ENCODE results near the gene FUT6. TPM values are rescaled to one million over a fixed set of nuclear protein-coding genes. Genes with fewer than 3 reads are reported as not detected.

FUT6 gene
- total RNA-seq, 2 experiments from 2014 or later, result not detected

DNA sequence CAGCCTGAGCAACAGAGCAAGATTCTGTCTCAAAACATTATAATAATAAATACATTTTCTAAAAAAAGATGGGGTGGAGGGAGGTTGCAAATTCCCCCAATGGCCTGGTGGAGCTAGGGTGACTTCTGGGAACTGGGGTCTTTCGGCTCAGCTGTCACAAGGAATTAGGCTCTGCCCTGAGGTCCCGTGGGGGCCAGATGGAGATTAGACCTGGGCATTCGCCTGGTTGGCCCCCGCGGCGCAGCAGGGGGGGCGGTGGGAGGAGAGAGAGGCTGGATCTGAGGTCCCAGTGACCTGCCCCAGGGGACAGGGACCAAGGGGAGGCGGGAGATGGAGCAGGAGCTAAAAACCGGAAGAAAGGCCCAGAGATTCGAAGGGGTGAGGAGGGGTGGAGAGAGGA is 14.8 kb downstream of the FUT6 start:
- no peak for ATAC-seq
- Mint-ChIP-seq H3K27ac (no peak overlapping the region), H3K4me3 (no peak overlapping the region), H3K27me3 (no peaks in the 10 kb centered on the region), H3K4me1 (ENCODE audit: low read depth) (peaks cover 7% of the 10 kb centered on the region), H3K36me3 (ENCODE audit: low read depth) (no peaks in the 10 kb centered on the region), H3K9me3 (no peaks in the 10 kb centered on the region)
- ChIA-PET POLR2A (interaction anchor here (0.9 kb wide), 1 partner anchor 11 kb away, joined by 3 read pairs; no protein-coding TSS in a partner anchor), CTCF (interaction anchor here (1.4 kb wide), 1 partner anchor 21 kb away, joined by 6 read pairs; no protein-coding TSS in a partner anchor)
- intact Hi-C loops (cut with micrococcal nuclease), result no loop called here
- TF ChIP-seq CTCF (IDR thresholded peaks at IDR 0.05), result no peak
- no peak for DNase-seq

DNA sequence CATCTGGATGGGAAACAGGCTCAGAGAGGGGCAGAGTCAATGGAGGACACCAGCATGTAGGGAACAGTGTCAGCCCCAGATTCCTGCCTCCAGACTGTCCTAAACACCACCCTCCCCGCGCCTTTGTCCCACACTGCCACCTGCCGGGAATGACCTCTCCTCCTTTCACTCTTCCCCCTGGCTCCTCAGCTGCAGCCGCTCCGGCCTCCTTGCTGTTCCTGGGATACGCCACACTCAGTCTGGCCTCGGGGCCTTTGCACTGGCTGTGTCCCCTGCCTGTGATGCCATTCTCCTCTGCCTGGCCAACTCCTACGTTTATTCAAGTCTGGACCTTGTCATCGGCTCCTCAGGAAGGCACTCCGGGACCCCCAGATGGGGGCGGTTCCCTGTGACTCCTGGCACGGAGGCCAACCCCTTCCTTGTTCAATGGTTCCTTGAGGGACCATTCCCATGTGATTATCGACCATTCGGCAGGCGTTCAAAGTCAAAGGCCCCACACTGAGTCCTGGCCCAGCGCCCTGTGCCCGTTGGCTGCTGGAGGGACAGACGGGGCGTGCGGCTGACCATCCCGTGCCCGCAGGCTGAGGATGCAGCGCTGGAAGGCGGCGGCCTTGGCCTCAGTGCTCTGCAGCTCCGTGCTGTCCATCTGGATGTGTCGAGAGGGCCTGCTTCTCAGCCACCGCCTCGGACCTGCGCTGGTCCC is 15.8 kb downstream of the FUT6 start:
- Mint-ChIP-seq H3K9me3 (no peaks in the 10 kb centered on the region), H3K27me3 (no peaks in the 10 kb centered on the region), H3K4me3 (no peak overlapping the region), H3K4me1 (ENCODE audit: low read depth) (peaks cover 5% of the 10 kb centered on the region), H3K36me3 (ENCODE audit: low read depth) (no peaks in the 10 kb centered on the region), H3K27ac (no peak overlapping the region)
- intact Hi-C loops (cut with micrococcal nuclease), result no loop called here
- ATAC-seq (no peak), DNase-seq (no peak)
- ChIA-PET CTCF (interaction anchor here (1.4 to 1.6 kb wide), 3 partner anchors 16 to 20 kb away, joined by 3 to 9 read pairs (median 6); no protein-coding TSS in a partner anchor), POLR2A (interaction anchor here (0.9 kb wide), 1 partner anchor 12 kb away, joined by 3 read pairs; no protein-coding TSS in a partner anchor)
- TF ChIP-seq CTCF (IDR thresholded peaks at IDR 0.05), result no peak

DNA sequence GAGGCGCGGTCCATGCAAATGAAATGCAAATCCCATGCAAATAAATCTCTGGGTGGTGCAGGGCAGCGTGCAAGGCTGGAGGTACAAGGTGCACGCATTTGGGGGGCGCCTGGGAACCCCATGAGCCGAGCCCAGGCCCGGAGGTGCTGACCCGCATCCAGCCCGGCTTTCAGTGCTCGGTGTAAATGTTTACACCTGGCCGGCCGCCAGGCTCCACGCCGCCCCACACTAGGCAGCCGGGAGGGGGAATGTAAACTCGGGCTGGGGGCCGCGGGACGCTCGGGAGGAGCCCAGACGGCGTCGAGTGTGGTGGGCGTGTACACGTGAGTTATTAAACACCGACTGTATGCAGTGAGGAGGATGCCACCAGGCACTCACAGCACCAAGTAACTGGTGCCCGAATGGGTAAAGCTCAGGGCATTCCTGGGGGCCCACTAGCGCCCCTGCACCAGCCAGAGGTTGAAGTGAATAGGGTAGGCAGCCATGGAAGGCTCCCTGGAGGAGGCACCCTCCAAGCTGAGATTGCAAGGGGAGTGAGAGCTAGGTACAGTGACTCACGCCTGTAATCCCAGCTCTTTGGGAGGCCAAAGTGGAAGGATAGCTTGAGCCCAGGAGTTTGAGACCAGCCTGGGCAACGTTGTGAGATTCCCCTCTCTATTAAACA is 17.2 kb downstream of the FUT6 start:
- ChIA-PET POLR2A (interaction anchor here (0.7 kb wide), 1 partner anchor 80 kb away, joined by 4 read pairs; no protein-coding TSS in a partner anchor), CTCF (interaction anchor here (1.5 to 1.6 kb wide), 2 partner anchors 14 to 19 kb away, joined by 3 to 9 read pairs; no protein-coding TSS in a partner anchor)
- H3K4me1 Mint-ChIP-seq (ENCODE audit: low read depth), result peaks cover 5% of the 10 kb centered on the region
- peaks cover 2% of the 10 kb centered on the region for H3K27me3 Mint-ChIP-seq
- no peaks in the 10 kb centered on the region for H3K9me3 Mint-ChIP-seq
- no peaks in the 10 kb centered on the region for H3K36me3 Mint-ChIP-seq (ENCODE audit: low read depth)
- TF ChIP-seq CTCF (IDR thresholded peaks at IDR 0.05), result no peak
- no peak overlapping the region for H3K27ac Mint-ChIP-seq
- DNase-seq (no peak), ATAC-seq (no peak)
- intact Hi-C loops (cut with micrococcal nuclease), result no loop called here
- H3K4me3 Mint-ChIP-seq, result no peak overlapping the region

GRCh38 chr19:5821521-5822180 is 17.9 kb downstream of the FUT6 start:
- Mint-ChIP-seq H3K4me1 (ENCODE audit: low read depth) (no peaks in the 10 kb centered on the region), H3K27me3 (peaks cover 4% of the 10 kb centered on the region), H3K36me3 (ENCODE audit: low read depth) (no peaks in the 10 kb centered on the region), H3K4me3 (no peak overlapping the region), H3K27ac (no peak overlapping the region), H3K9me3 (no peaks in the 10 kb centered on the region)
- POLR2A ChIA-PET, result interaction anchor here (0.7 kb wide), 1 partner anchor 197 kb away, joined by 3 read pairs; no protein-coding TSS in a partner anchor
- no peak for TF ChIP-seq CTCF (IDR thresholded peaks at IDR 0.05)
- no peak for ATAC-seq
- no peak for DNase-seq
- CTCF ChIA-PET, result no interaction called here
- intact Hi-C loops (cut with micrococcal nuclease), result no loop called here
